ENCODE data around the gene IWS1.

Gene IWS1

GRCh38 chr2:127514076-127514475, 12.2 kb downstream of the IWS1 start:
- peaks cover 100% of the 10 kb centered on the region for H3K79me2 ChIP-seq (ENCODE audit: low read length)
- H3K9ac ChIP-seq (ENCODE audit: low read length) = no peak overlapping the region
- no peak overlapping the region for H3K4me3 ChIP-seq (ENCODE audit: low read length)
- no peaks in the 10 kb centered on the region for H3K36me3 ChIP-seq (replicated peaks; ENCODE audit: insufficient read depth, low read length)
- H3K9me2 ChIP-seq (replicated peaks; ENCODE audit: insufficient read depth, low read length) = no peaks in the 10 kb centered on the region
- H3K4me1 ChIP-seq (ENCODE audit: low read length) = no peaks in the 10 kb centered on the region
- no peaks in the 10 kb centered on the region for H3K9me3 ChIP-seq (replicated peaks; ENCODE audit: insufficient read depth, low read length)
- peaks cover 13% of the 10 kb centered on the region for H4K20me1 ChIP-seq (ENCODE audit: insufficient read depth, low read length)
- no peak overlapping the region for H3K27ac ChIP-seq (ENCODE audit: low read length)
- H3K4me2 ChIP-seq (ENCODE audit: low read depth, low read length) = no peak overlapping the region
- no peak overlapping the region for H2AFZ ChIP-seq (ENCODE audit: low read length)
- H3K27me3 ChIP-seq (replicated peaks; ENCODE audit: insufficient read depth, low read length) = no peaks in the 10 kb centered on the region
- no peaks in the 10 kb centered on the region for H3F3A ChIP-seq (ENCODE audit: insufficient read depth, low read length)
- TF ChIP-seq EZH2phosphoT487 (IDR thresholded peaks at IDR 0.05; ENCODE audit: low read length) = no peak
- TF ChIP-seq EZH2 (optimal IDR thresholded peaks at IDR 0.05; ENCODE audit: low read depth, low read length) = no peak
- TF ChIP-seq CTCF (IDR thresholded peaks at IDR 0.05; ENCODE audit: low read length) = no peak
- no peak for DNase-seq

GRCh38 chr2:127512362-127512761, 13.9 kb downstream of the IWS1 start:
- TF ChIP-seq EZH2 (optimal IDR thresholded peaks at IDR 0.05; ENCODE audit: low read depth, low read length) = no peak
- TF ChIP-seq CTCF (IDR thresholded peaks at IDR 0.05; ENCODE audit: low read length) = no peak
- TF ChIP-seq EZH2phosphoT487 (IDR thresholded peaks at IDR 0.05; ENCODE audit: low read length) = no peak
- no peaks in the 10 kb centered on the region for H3K27me3 ChIP-seq (replicated peaks; ENCODE audit: insufficient read depth, low read length)
- no peaks in the 10 kb centered on the region for H3F3A ChIP-seq (ENCODE audit: insufficient read depth, low read length)
- H3K36me3 ChIP-seq (replicated peaks; ENCODE audit: insufficient read depth, low read length) = no peaks in the 10 kb centered on the region
- H3K4me2 ChIP-seq (ENCODE audit: low read depth, low read length) = no peak overlapping the region
- no peaks in the 10 kb centered on the region for H3K9me3 ChIP-seq (replicated peaks; ENCODE audit: insufficient read depth, low read length)
- peaks cover 100% of the 10 kb centered on the region for H3K79me2 ChIP-seq (ENCODE audit: low read length)
- H3K4me3 ChIP-seq (ENCODE audit: low read length) = no peak overlapping the region
- H3K9me2 ChIP-seq (replicated peaks; ENCODE audit: insufficient read depth, low read length) = no peaks in the 10 kb centered on the region
- no peak overlapping the region for H3K9ac ChIP-seq (ENCODE audit: low read length)
- DNase-seq = no peak
- H3K4me1 ChIP-seq (ENCODE audit: low read length) = no peaks in the 10 kb centered on the region
- no peak overlapping the region for H2AFZ ChIP-seq (ENCODE audit: low read length)
- peaks cover 27% of the 10 kb centered on the region for H4K20me1 ChIP-seq (ENCODE audit: insufficient read depth, low read length)
- H3K27ac ChIP-seq (ENCODE audit: low read length) = no peak overlapping the region

GRCh38 chr2:127511917-127512316, 14.4 kb downstream of the IWS1 start:
- Histone ChIP-seq H3K9me2 (replicated peaks; ENCODE audit: insufficient read depth, low read length) (no peaks in the 10 kb centered on the region), H4K20me1 (ENCODE audit: insufficient read depth, low read length) (peaks cover 31% of the 10 kb centered on the region), H2AFZ (ENCODE audit: low read length) (no peak overlapping the region), H3F3A (ENCODE audit: insufficient read depth, low read length) (no peaks in the 10 kb centered on the region), H3K79me2 (ENCODE audit: low read length) (peaks cover 100% of the 10 kb centered on the region), H3K4me2 (ENCODE audit: low read depth, low read length) (no peak overlapping the region), H3K9me3 (replicated peaks; ENCODE audit: insufficient read depth, low read length) (no peaks in the 10 kb centered on the region), H3K27me3 (replicated peaks; ENCODE audit: insufficient read depth, low read length) (no peaks in the 10 kb centered on the region), H3K4me3 (ENCODE audit: low read length) (no peak overlapping the region), H3K36me3 (replicated peaks; ENCODE audit: insufficient read depth, low read length) (no peaks in the 10 kb centered on the region), H3K9ac (ENCODE audit: low read length) (no peak overlapping the region), H3K4me1 (ENCODE audit: low read length) (no peaks in the 10 kb centered on the region), H3K27ac (ENCODE audit: low read length) (no peak overlapping the region)
- TF ChIP-seq EZH2 (optimal IDR thresholded peaks at IDR 0.05; ENCODE audit: low read depth, low read length) = no peak
- no peak for TF ChIP-seq EZH2phosphoT487 (IDR thresholded peaks at IDR 0.05; ENCODE audit: low read length)
- no peak for TF ChIP-seq CTCF (IDR thresholded peaks at IDR 0.05; ENCODE audit: low read length)
- DNase-seq = no peak
